HG02840 (cell line): ENCODE data around the gene TMEM183A.

Source experiments
- ATAC-seq: cut with Tn5 transposase; IDR thresholded peaks from one replicate; pipeline ENCODE4 v1.9.1; 2021; ENCODE audit warnings: mild to moderate bottlenecking, moderate library complexity, moderate number of reproducible peaks; ENCODE audit not compliant: unreplicated experiment, low FRiP score

TMEM183A gene

GRCh38 chr1:203028067-203028783 is 21.1 kb downstream of the TMEM183A start:
- ATAC-seq = no peak

GRCh38 chr1:203028784-203029553 is 21.8 kb downstream of the TMEM183A start:
- ATAC-seq = no peak

GRCh38 chr1:203031467-203031866 is 24.3 kb downstream of the TMEM183A start:
- no peak for ATAC-seq

GRCh38 chr1:203033287-203033686 is 26.1 kb downstream of the TMEM183A start:
- no peak for ATAC-seq

GRCh38 chr1:203033917-203034316 is 26.7 kb downstream of the TMEM183A start:
- ATAC-seq = no peak

DNA sequence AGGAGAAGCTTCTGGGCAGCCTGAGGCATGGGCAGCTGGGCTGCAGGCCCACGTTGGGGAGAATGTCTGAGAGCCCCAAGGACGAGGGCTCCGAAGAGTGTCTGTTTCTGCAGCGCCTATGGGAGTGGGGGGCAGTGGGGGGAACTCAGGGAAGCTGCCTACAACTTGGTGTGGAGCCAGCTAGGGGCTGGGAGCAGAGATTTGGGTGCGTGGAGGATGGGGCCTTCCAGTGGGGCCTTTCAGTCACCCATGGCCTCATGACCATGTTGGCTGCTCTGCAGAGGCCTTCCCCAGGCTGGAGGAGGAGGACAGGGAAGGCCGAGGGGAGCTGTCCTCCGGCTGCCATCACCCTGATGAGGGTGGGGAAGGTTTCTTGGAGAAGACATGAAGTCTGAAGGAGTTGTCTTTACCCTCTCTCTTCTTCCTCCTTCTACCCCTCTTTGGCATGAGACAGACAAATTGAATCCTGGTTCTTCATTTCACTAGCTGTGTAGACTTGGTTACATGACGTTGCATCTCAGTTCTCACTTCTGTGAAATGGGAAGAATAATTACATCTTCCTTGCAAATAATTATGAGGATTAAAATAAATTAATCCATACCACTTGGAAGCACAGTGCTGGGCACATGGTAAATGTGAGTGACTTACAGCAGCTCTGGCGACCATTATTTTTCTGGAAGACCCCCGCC is 27.4 kb downstream of the TMEM183A start:
- no peak for ATAC-seq

DNA sequence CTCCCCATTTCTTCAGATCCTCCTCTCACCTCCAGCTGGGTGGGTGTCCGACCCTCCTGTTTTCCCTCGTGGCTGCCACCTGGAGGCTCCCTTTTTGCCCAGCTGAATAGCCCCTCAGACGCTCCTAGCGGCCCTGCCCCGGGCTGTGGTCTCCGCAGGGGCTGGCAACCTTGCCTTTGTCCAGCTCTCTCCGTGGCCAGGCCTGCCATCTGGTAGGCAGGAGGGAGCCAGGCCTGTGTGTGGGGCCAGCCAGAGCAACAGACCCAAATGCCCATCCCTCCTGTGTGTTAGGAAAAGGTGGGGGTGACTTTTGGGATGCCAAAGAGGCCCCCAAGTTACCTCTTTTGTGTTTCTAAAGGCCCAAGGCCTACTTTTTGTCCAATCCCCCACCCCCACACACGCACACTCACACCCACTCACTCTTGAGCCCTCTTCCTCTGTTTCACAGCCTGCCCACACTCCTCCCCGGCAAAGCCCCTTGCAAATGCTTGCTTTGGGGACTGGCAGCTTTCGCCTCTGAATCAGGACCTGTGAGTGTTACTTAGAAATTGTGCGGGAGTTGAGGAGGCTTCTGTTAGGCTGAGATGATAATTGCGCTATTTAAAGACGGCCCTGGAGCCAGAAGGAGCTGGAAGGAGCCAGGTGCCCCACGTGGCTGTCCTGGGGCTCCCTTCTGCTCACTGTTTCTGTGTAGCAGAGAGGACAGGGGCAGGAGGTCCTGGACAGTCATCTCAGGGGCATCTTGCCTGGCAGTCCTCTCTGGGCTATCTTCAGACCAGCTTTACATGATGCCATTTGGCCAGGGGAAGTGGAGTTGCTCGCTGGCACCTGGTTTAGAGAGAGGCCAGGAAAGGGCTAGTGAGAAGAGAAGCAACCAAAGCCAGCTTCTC is 28.2 kb downstream of the TMEM183A start:
- no peak for ATAC-seq

- ATAC-seq = no peak
These were observed 29.0 kb downstream of the TMEM183A start for GRCh38 chr1:203036135-203036534.

DNA sequence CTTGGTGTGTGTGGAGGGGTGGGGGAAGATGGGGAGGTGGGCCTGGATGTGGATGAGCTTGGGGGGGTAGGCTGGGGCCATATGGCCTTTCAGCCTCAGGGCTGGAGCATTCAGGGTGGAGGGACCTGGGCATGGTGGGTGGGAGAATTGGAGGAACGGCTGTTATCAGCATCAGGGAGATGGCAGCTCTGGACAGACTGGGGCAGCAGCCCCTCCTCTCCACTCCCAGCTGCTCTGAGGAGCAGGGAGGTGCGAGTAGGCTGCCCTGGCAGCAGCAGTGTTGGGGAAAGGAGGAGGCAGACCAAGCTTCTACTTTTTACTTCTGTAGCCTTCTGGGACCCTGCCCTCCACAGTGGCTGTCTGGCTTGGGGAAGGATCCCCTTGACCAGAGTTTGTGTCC is 29.4 kb downstream of the TMEM183A start:
- no peak for ATAC-seq

DNA sequence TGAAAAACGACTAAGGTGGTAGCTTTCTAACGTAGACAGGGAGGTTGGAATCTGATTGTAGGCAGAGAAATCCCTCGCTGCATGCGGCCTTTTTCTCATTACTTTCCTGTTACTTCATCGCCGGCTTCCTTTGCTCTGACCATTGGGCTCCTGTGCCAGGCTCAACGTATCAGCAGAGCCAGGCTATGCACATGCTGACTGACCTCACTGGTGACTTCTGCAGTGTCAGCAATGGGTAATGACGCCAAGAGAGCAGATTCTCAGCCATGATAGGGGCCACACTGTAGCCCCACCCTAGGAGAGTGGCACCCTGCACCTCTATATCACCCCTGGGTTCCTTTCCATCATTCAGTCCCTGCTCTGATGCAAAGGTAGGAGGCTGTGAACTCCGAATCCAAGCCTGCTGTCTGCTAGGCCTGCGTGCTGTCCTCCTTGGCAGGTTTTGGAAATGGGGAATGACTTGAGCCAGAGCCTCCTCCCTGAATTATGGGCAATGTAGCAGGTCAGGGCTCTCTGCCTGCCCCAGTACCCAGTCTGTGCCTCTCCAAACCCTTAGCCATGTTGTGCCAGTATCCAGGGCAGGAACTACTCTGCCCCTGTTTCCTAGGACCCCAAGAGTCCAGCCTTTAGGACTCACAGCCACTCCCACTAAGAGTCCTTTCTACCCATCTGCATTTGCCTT is 30.5 kb downstream of the TMEM183A start:
- ATAC-seq = no peak

GRCh38 chr1:203038217-203038741 is 31.1 kb downstream of the TMEM183A start:
- ATAC-seq = no peak

GRCh38 chr1:203038891-203039608 is 31.9 kb downstream of the TMEM183A start:
- no peak for ATAC-seq

DNA sequence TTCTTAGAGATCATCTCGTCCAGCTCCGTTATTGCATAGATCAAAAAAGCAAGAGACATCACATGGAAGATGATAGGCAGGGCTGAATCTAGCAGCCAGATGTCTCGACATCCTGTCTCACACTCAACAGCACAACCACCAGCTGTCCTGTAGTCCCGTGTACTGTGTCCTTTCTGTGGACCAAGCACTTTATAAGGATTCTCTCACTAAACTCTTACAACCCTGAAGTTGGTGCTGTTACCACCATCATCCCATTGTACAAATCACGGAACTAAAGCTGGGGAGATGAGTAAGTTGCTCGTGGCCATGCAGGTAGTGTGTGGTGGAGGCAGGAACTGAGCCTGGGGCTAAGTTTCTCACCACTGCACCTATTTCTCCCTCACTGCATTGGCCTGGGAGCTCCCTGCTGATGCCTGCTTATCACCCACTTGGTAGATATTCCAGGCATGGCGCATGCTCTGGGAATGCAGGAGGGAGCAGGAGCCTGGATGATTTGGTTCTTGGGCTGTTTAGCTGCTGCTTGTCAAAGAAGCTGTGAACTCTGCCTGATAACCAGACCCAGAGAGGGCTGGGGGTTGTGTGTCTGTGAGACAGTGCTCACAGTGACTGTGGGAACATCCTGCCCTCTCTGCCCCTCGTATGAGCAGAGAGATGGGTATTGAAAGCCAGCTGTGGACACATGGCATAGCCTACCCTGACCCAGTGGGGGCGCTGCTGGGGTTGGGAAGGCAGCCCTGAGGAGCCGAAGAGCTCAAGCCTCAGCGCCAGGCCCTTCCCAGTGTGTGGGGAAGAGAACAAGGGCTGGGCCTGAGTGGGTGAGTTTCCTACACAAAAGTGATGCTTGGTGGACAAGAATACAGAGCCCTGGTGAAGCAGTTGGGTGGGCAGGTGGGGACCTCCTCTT is 32.7 kb downstream of the TMEM183A start:
- ATAC-seq = no peak

- ATAC-seq = no peak
These were observed 33.5 kb downstream of the TMEM183A start for GRCh38 chr1:203040513-203041275.

- ATAC-seq = no peak
These were observed 34.3 kb downstream of the TMEM183A start for GRCh38 chr1:203041351-203041932.

GRCh38 chr1:203043830-203044545 is 36.8 kb downstream of the TMEM183A start:
- no peak for ATAC-seq
